WTC11 (cell line): ENCODE data around the gene SLC4A11.

Source experiments
- ATF2 ChIP-seq: sonication (generic); formaldehyde crosslinking; IDR thresholded peaks from 2 replicates; pipeline ENCODE4 v1.8.1; 2022; ENCODE audit warnings: low read depth, missing genetic modification reagents, borderline replicate concordance
- CREB1 ChIP-seq: sonication (generic); formaldehyde crosslinking; IDR thresholded peaks from 2 replicates; pipeline ENCODE4 v1.8.0; 2023; ENCODE audit warnings: mild to moderate bottlenecking, missing genetic modification reagents
- CTCF ChIP-seq: fragments of 200-600 bp; IDR thresholded peaks from 2 replicates; pipeline ENCODE4 v1.8.0; 2022; ENCODE audit warnings: antibody characterized with exemption
- IRF2 ChIP-seq: sonication (generic); formaldehyde crosslinking; IDR thresholded peaks from 2 replicates; pipeline ENCODE4 v1.8.0; 2022; ENCODE audit warnings: low read depth, missing genetic modification reagents, borderline replicate concordance
- MAX ChIP-seq: sonication (generic); formaldehyde crosslinking; IDR thresholded peaks from 2 replicates; pipeline ENCODE4 v1.8.0; 2022; ENCODE audit warnings: mild to moderate bottlenecking, missing genetic modification reagents
- MYBL2 ChIP-seq: sonication (generic); formaldehyde crosslinking; IDR thresholded peaks from 2 replicates; pipeline ENCODE4 v1.8.1; 2023; ENCODE audit warnings: mild to moderate bottlenecking, moderate library complexity, missing genetic modification reagents
- NFE2L1 ChIP-seq: sonication (generic); formaldehyde crosslinking; IDR thresholded peaks from 2 replicates; pipeline ENCODE4 v1.8.1; 2023; ENCODE audit warnings: missing genetic modification reagents
- NR2C2 ChIP-seq: sonication (generic); formaldehyde crosslinking; IDR thresholded peaks from 2 replicates; pipeline ENCODE4 v1.8.0; 2022; ENCODE audit warnings: mild to moderate bottlenecking, missing genetic modification reagents
- SMAD4 ChIP-seq: sonication (generic); formaldehyde crosslinking; IDR thresholded peaks from 2 replicates; pipeline ENCODE4 v1.8.0; 2022; ENCODE audit warnings: mild to moderate bottlenecking, missing genetic modification reagents
- TCF7 ChIP-seq: sonication (generic); formaldehyde crosslinking; IDR thresholded peaks from 2 replicates; pipeline ENCODE4 v1.8.0; 2022; ENCODE audit warnings: mild to moderate bottlenecking, low read depth, missing genetic modification reagents, moderate library complexity
- TP53 ChIP-seq: sonication (generic); formaldehyde crosslinking; IDR thresholded peaks from 2 replicates; pipeline ENCODE4 v1.8.1; 2023; ENCODE audit warnings: mild to moderate bottlenecking, missing genetic modification reagents
- USF1 ChIP-seq: sonication (generic); formaldehyde crosslinking; IDR thresholded peaks from 2 replicates; pipeline ENCODE4 v1.8.0; 2022; ENCODE audit warnings: mild to moderate bottlenecking, missing genetic modification reagents
- USF2 ChIP-seq: sonication (generic); formaldehyde crosslinking; IDR thresholded peaks from 2 replicates; pipeline ENCODE4 v1.8.1; 2023; ENCODE audit warnings: mild to moderate bottlenecking, missing genetic modification reagents, moderate library complexity

- no peak for TF ChIP-seq IRF2 (CRISPR knock-in tag)
- no peak for TF ChIP-seq USF2 (CRISPR knock-in tag)
- no peak for TF ChIP-seq MYBL2 (CRISPR knock-in tag)
- no peak for TF ChIP-seq CTCF
- no peak for TF ChIP-seq NR2C2
- no peak for TF ChIP-seq ATF2
- TF ChIP-seq NFE2L1 (CRISPR knock-in tag), result no peak
- TF ChIP-seq MAX (CRISPR knock-in tag), result no peak
- no peak for TF ChIP-seq SMAD4 (CRISPR knock-in tag)
- no peak for TF ChIP-seq USF1 (CRISPR knock-in tag)
- TF ChIP-seq CREB1 (CRISPR knock-in tag), result no peak
- no peak for TF ChIP-seq TCF7 (CRISPR knock-in tag)
- no peak for TF ChIP-seq TP53
Observed at GRCh38 chr20:3251806-3252205, 12.8 kb upstream of the SLC4A11 start.
